Heart left ventricle (tissue), 16 donors: ENCODE results near the gene GNAO1. TPM values are rescaled to one million over a fixed set of nuclear protein-coding genes. Genes with fewer than 3 reads are reported as not detected.

ENCODE experiments used
- ATAC-seq, 4 donors: fragments of 200-7000 bp; cut with Tn5 transposase; one replicate each; pipeline ENCODE4 v1.9.1; 2020 to 2022; ENCODE audit warnings: moderate library complexity in 4 of 4, mild to moderate bottlenecking in 3 of 4, moderate number of reproducible peaks in 1 of 4
- DNase-seq, 5 donors: peaks; one replicate each; pipeline ENCODE4 v3.0.0-alpha.2; 2020
- H3K27ac ChIP-seq, 12 donors: fragments of 200-600 bp; sonication (generic) in 4 of 12; one replicate each; pipeline versions ENCODE4 v1.5.0 to v1.8.0; 2016 to 2022; ENCODE audit warnings: mild to moderate bottlenecking in 2 of 12
- H3K27me3 ChIP-seq, 9 donors: fragments of 200-600 bp; sonication (generic) in 2 of 9; one replicate each; pipeline versions ENCODE4 v1.5.1 to v1.8.0; 2016 to 2022; ENCODE audit warnings: mild to moderate bottlenecking in 3 of 9
- H3K36me3 ChIP-seq, 9 donors: fragments of 200-600 bp; sonication (generic) in 2 of 9; one replicate each; pipeline versions ENCODE4 v1.5.0 to v1.8.0; 2018 to 2022; ENCODE audit warnings: mild to moderate bottlenecking in 2 of 9
- H3K4me1 ChIP-seq, 12 donors: fragments of 200-600 bp; sonication (generic) in 4 of 12; one replicate each; pipeline versions ENCODE4 v1.5.0 to v1.8.0; 2016 to 2022; ENCODE audit warnings: mild to moderate bottlenecking in 3 of 12
- H3K4me3 ChIP-seq, 12 donors: fragments of 200-600 bp; sonication (generic) in 4 of 12; one replicate each; pipeline versions ENCODE4 v1.5.0 to v1.8.0; 2017 to 2022; ENCODE audit warnings: mild to moderate bottlenecking in 9 of 12, moderate library complexity in 4 of 12
- H3K9me3 ChIP-seq, 12 donors: fragments of 200-600 bp; sonication (generic) in 4 of 12; one replicate each; pipeline versions ENCODE4 v1.5.0 to v1.8.0; 2016 to 2022; ENCODE audit warnings: mild to moderate bottlenecking in 1 of 12
- CTCF ChIP-seq, 12 donors: fragments of 200-600 bp; sonication (generic) in 4 of 12; IDR thresholded peaks; one replicate each; pipeline versions ENCODE4 v1.5.0 to v1.8.0; 2018 to 2022; ENCODE audit warnings: antibody characterized with exemption in 12 of 12, mild to moderate bottlenecking in 5 of 12
- POLR2A ChIP-seq, 2 donors: fragments of 450-650 bp; IDR thresholded peaks; one replicate each; pipeline ENCODE4 v1.6.1; 2017; ENCODE audit warnings: antibody characterized with exemption in 2 of 2, mild to moderate bottlenecking in 2 of 2, moderate library complexity in 2 of 2
- WGBS, 4 donors: extraction: QIAGEN DNeasy Blood & Tissue Kit in 2 of 4; methylation state at CpG; one replicate each; pipeline versions ENCODE4 v1.1.5 to v1.1.7; 2013 to 2018; 5-methylcytosine and 5-hydroxymethylcytosine counted together
- intact Hi-C, 10 donors: fragments of 100-400 bp; cut with DNase I; formaldehyde crosslinking; loops; one replicate each; pipeline versions ENCODE4 v1.11.1 to v1.14.2; 2022
- polyA plus RNA-seq, 2 donors: library from polyadenylated mRNA; stranded (reverse); fragments of 200-250 nt; gene quantifications; one replicate each; pipeline ENCODE4 v1.2.3, GENCODE V29; 2013
- total RNA-seq, 9 donors: library from RNA; depleted of rRNA in 2 of 9; stranded (reverse); fragments of >200 nt in 2 of 9; fragmentation: NEBNext Ultra II Directional in 3 of 9; extraction: Animal tissue kit (Norgen Biotek cat#: 25700) in 3 of 9; gene quantifications; one replicate each; pipeline versions ENCODE4 v1.1.0 to v1.2.4, GENCODE V29; 2016 to 2023
- donor health status: ischemic (EF 13 %, LVEDD 7.1; RV severe dilation, severe dysfunction).
- donor health status: healthy with polysubstance abuse.
- donor health status: DM: no; HTN: yes; CAD: no.
- donor health status: DM: no; HTN: no; CAD: no.
- donor health status: ischemic (EF 25% LVEDD 6.9; RV normal size, moderate dysfunction).
- donor health status: ischemic (EF 25% LVEDD 5.7; RV mildly dilated, moderate dysfunction).
- donor health status: healthy.
- donor health status: DM: yes; HTN: yes; CAD: no.
- donor health status: ischemic (EF 35%, LVEDD 5.7; RV mildly dilated, moderate dysfunction).
- donor health status: nonischemic (EF 11% LVEDD 7.7; RV severe dilation, severe dysfunction).
- donor health status: DM: yes; HTN: yes; CAD: no.
- donor health status: PGD.
- donor health status: ischemic (EF 29% LVEDD 5.4; RV normal size, mild dysfunction).
- donor health status: nonischemic (EF 23%, LVEDD 6.1; RV moderate dilation, normal function).

Gene GNAO1
- total and polyA plus RNA-seq, 11 donors: 1.4 to 26.8 (median 12.0) TPM

- peaks cover 0 to 6% (median 0%) of the 10 kb centered on the region in 12 donors for H3K9me3 ChIP-seq
These were observed 13.5 kb downstream of the GNAO1 start for GRCh38 chr16:56204816-56205215.

GRCh38 chr16:56206951-56207350 lies 15.7 kb downstream of the GNAO1 start:
- Histone ChIP-seq H3K36me3 (no peaks in the 10 kb centered on the region), H3K4me1 (peaks cover 0 to 16% (median 6%) of the 10 kb centered on the region in 12 donors), H3K9me3 (peaks cover 0 to 6% (median 0%) of the 10 kb centered on the region in 12 donors), H3K27me3 (no peaks in the 10 kb centered on the region), H3K4me3 (no peak overlapping the region), H3K27ac (no peak overlapping the region)
- ATAC-seq (no peak), DNase-seq (no peak)
- TF ChIP-seq POLR2A (IDR thresholded peaks at IDR 0.05) (no peak), CTCF (IDR thresholded peaks at IDR 0.05) (no peak)
- WGBS, 4 donors: 83 to 91% (median 86%) methylated on average over 1 of the region's 1 CpG
- intact Hi-C loops: loop anchor here in 3 of 10 donors (5.0 to 10.0 kb wide), 4 partner anchors 108 to 265 kb away; no protein-coding TSS in a partner anchor

More at GRCh38 chr16:56204816-56205215, 13.5 kb downstream of the GNAO1 start:
- H3K4me3 ChIP-seq: no peak overlapping the region
- TF ChIP-seq POLR2A (IDR thresholded peaks at IDR 0.05) (no peak), CTCF (IDR thresholded peaks at IDR 0.05) (no peak)
- ATAC-seq: no peak
- peaks cover 0 to 24% (median 12%) of the 10 kb centered on the region in 12 donors for H3K4me1 ChIP-seq
- intact Hi-C loops: loop anchor here in 4 of 10 donors (5.0 to 10.0 kb wide), 5 partner anchors 110 to 263 kb away; no protein-coding TSS in a partner anchor
- H3K27me3 ChIP-seq: no peaks in the 10 kb centered on the region
- H3K27ac ChIP-seq: peak overlapping the region in 1 of 12 donors; percentile 28
- no peaks in the 10 kb centered on the region for H3K36me3 ChIP-seq
- no peak for DNase-seq
- WGBS, 4 donors: 69 to 87% (median 81%) methylated on average over 4 of the region's 4 CpGs

GRCh38 chr16:56207421-56207820 lies 16.1 kb downstream of the GNAO1 start:
- Histone ChIP-seq H3K4me1 (peaks cover 0 to 16% (median 3%) of the 10 kb centered on the region in 12 donors), H3K36me3 (no peaks in the 10 kb centered on the region), H3K27ac (no peak overlapping the region), H3K27me3 (no peaks in the 10 kb centered on the region), H3K9me3 (peaks cover 0 to 6% (median 0%) of the 10 kb centered on the region in 12 donors), H3K4me3 (no peak overlapping the region)
- ATAC-seq: no peak
- DNase-seq: no peak
- TF ChIP-seq CTCF (IDR thresholded peaks at IDR 0.05) (no peak), POLR2A (IDR thresholded peaks at IDR 0.05) (no peak)
- intact Hi-C loops: loop anchor here in 3 of 10 donors (5.0 to 10.0 kb wide), 4 partner anchors 107 to 265 kb away; no protein-coding TSS in a partner anchor
- WGBS, 4 donors: 65 to 77% (median 76%) methylated on average over 2 of the region's 2 CpGs

- intact Hi-C loops: no loop called here
- no peak for TF ChIP-seq CTCF (IDR thresholded peaks at IDR 0.05)
- no peak for TF ChIP-seq POLR2A (IDR thresholded peaks at IDR 0.05)
- DNase-seq (no peak), ATAC-seq (peak; percentile 62 to 77 (median 65))
- Histone ChIP-seq H3K27ac (peak overlapping the region in 3 of 12 donors; percentile 9 to 85 (median 43)), H3K4me1 (peaks cover 0 to 14% (median 0%) of the 10 kb centered on the region in 12 donors), H3K9me3 (peaks cover 0 to 6% (median 0%) of the 10 kb centered on the region in 12 donors), H3K36me3 (no peaks in the 10 kb centered on the region), H3K4me3 (no peak overlapping the region), H3K27me3 (no peaks in the 10 kb centered on the region)
- WGBS, 4 donors: 62 to 70% (median 66%) methylated on average over 7 of the region's 7 CpGs
These were observed 20.2 kb downstream of the GNAO1 start for GRCh38 chr16:56211435-56211981.
